Ishikawa (cell line): ENCODE data around the gene METAP1.

Experiments used
- CEBPB ChIP-seq: IDR thresholded peaks from 2 replicates; pipeline ENCODE4 v1.6.1; 2012
- EP300 ChIP-seq: IDR thresholded peaks from 2 replicates; pipeline ENCODE4 v1.6.1; 2012; ENCODE audit warnings: borderline replicate concordance
- NFIC ChIP-seq: IDR thresholded peaks from 2 replicates; pipeline ENCODE4 v1.6.1; 2012
- REST ChIP-seq: IDR thresholded peaks from 2 replicates; pipeline ENCODE4 v1.6.1; 2012; ENCODE audit warnings: low read depth, mild to moderate bottlenecking
- TAF1 ChIP-seq: IDR thresholded peaks from 2 replicates; pipeline ENCODE4 v1.6.1; 2012; ENCODE audit warnings: low read depth, mild to moderate bottlenecking
- YY1 ChIP-seq: IDR thresholded peaks from 2 replicates; pipeline ENCODE4 v1.6.1; 2012; ENCODE audit warnings: low read depth

GRCh38 chr4:99084595-99084994 lies 89.1 kb downstream of the METAP1 start:
- TF ChIP-seq NFIC: no peak
- TF ChIP-seq YY1: no peak
- TF ChIP-seq CEBPB: no peak
- TF ChIP-seq TAF1: no peak
- no peak for TF ChIP-seq EP300
- TF ChIP-seq REST: no peak
